Measurements from ENCODE around the gene CACNA1G. TPM values are rescaled to one million over a fixed set of nuclear protein-coding genes. Genes with fewer than 3 reads are reported as not detected.

Gene CACNA1G
- total RNA-seq, 2 experiments from 2014 or later: 0.05 TPM; not detected in 1

GRCh38 chr17:50660887-50661345 lies 100.4 kb downstream of the CACNA1G start:
- POLR2A ChIA-PET: no interaction called here

DNA sequence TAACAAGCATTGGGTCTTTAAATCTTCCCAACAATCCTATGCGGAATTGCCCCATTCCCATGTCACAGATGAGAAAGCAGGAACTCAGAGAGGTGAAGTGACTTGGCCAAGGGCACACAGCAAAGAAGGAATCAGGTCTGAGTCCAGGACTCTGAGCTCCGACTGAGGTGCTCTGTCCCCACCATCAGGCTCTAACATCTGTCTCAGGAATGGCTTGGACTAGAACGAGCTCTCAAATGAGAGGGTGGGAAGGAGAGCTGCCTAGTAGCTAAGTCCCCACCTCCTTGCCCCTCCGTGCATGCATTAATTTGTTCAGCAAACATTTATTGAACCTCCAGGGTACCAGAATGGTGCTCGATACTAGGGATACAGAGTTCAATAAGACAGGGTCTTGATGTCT lies 100.8 kb downstream of the CACNA1G start:
- H3K36me3 Mint-ChIP-seq: no peaks in the 10 kb centered on the region
- no peak for DNase-seq
- no peaks in the 10 kb centered on the region for H3K9me3 Mint-ChIP-seq
- intact Hi-C loops (cut with micrococcal nuclease): no loop called here
- H3K4me1 Mint-ChIP-seq (ENCODE audit: low read depth): peaks cover 14% of the 10 kb centered on the region
- H3K27me3 Mint-ChIP-seq: no peaks in the 10 kb centered on the region
- CTCF ChIA-PET: interaction anchor here (1.1 to 2.0 kb wide), 6 partner anchors 9 to 264 kb away, joined by 3 to 7 read pairs (median 4); partner anchors contain the start of gene LRRC59
- no peak overlapping the region for H3K4me3 Mint-ChIP-seq
- no peak overlapping the region for H3K27ac Mint-ChIP-seq
- POLR2A ChIA-PET: no interaction called here

More at GRCh38 chr17:50660887-50661345, 100.4 kb downstream of the CACNA1G start:
- Mint-ChIP-seq H3K4me1 (ENCODE audit: low read depth) (peaks cover 14% of the 10 kb centered on the region), H3K9me3 (no peaks in the 10 kb centered on the region), H3K4me3 (no peak overlapping the region), H3K27ac (no peak overlapping the region), H3K27me3 (no peaks in the 10 kb centered on the region), H3K36me3 (no peaks in the 10 kb centered on the region)
- intact Hi-C loops (cut with micrococcal nuclease): no loop called here
- no peak for DNase-seq
- CTCF ChIA-PET: interaction anchor here (0.9 to 2.0 kb wide), 5 partner anchors 31 to 264 kb away, joined by 3 to 5 read pairs (median 4); partner anchors contain the start of gene LRRC59

GRCh38 chr17:50661795-50662391 lies 101.4 kb downstream of the CACNA1G start:
- intact Hi-C loops (cut with micrococcal nuclease): no loop called here
- no peaks in the 10 kb centered on the region for H3K27me3 Mint-ChIP-seq
- no peak overlapping the region for H3K4me3 Mint-ChIP-seq
- H3K9me3 Mint-ChIP-seq: no peaks in the 10 kb centered on the region
- no peaks in the 10 kb centered on the region for H3K36me3 Mint-ChIP-seq
- ChIA-PET CTCF (interaction anchor here (0.8 to 2.0 kb wide), 7 partner anchors 10 to 265 kb away, joined by 3 to 7 read pairs (median 3); partner anchors contain the start of gene LRRC59), POLR2A (no interaction called here)
- peaks cover 14% of the 10 kb centered on the region for H3K4me1 Mint-ChIP-seq (ENCODE audit: low read depth)
- peak; percentile 65 for DNase-seq
- H3K27ac Mint-ChIP-seq: peak overlapping the region; percentile 68

DNA sequence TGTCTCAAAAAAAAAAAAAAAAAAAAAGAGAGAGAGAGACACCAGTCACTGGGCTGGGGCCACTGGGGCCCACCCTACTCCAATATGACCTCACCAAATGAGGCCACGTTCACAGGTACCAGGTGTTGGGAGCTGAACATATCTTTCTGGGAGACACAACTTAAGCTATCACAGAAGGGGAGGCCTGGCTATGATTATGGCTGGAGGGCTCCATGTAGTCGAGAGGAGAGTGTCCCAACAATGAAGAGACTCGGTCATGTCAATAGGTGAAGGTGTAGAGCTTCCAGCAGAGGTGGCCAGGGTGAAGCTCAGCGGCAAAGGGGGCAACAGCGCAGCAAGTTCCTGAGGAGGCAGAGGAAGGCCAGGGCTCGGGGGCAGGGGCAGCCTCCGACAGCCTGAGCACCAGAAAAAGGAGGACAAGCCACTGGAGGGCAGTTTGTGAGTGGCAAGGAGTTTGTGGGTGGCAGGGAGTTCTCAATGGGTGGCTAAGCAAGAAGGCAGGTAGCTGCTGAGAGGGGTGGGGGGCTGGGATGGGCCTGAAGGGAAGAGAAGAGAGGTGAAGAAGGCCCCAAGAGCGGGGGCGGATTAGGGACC lies 102.2 kb downstream of the CACNA1G start:
- no peaks in the 10 kb centered on the region for H3K27me3 Mint-ChIP-seq
- H3K9me3 Mint-ChIP-seq: no peaks in the 10 kb centered on the region
- DNase-seq: no peak
- CTCF ChIA-PET: interaction anchor here (0.8 to 2.0 kb wide), 3 partner anchors 32 to 180 kb away, joined by 3 to 7 read pairs (median 5); no protein-coding TSS in a partner anchor
- no peaks in the 10 kb centered on the region for H3K36me3 Mint-ChIP-seq
- POLR2A ChIA-PET: interaction anchor here (0.7 kb wide), 1 partner anchor 104 kb away, joined by 3 read pairs; no protein-coding TSS in a partner anchor
- intact Hi-C loops (cut with micrococcal nuclease): no loop called here
- H3K27ac Mint-ChIP-seq: peak overlapping the region; percentile 38
- peaks cover 14% of the 10 kb centered on the region for H3K4me1 Mint-ChIP-seq (ENCODE audit: low read depth)
- no peak overlapping the region for H3K4me3 Mint-ChIP-seq

GRCh38 chr17:50663812-50664374 lies 103.4 kb downstream of the CACNA1G start:
- H3K27ac Mint-ChIP-seq: no peak overlapping the region
- CTCF ChIA-PET: no interaction called here

GRCh38 chr17:50664788-50665458 lies 104.4 kb downstream of the CACNA1G start:
- Mint-ChIP-seq H3K36me3 (no peaks in the 10 kb centered on the region), H3K27ac (no peak overlapping the region), H3K4me3 (no peak overlapping the region), H3K27me3 (no peaks in the 10 kb centered on the region), H3K4me1 (ENCODE audit: low read depth) (peaks cover 14% of the 10 kb centered on the region), H3K9me3 (no peaks in the 10 kb centered on the region)
- DNase-seq: no peak
- CTCF ChIA-PET: no interaction called here
- POLR2A ChIA-PET: interaction anchor here (0.6 kb wide), 1 partner anchor 398 kb away, joined by 3 read pairs; no protein-coding TSS in a partner anchor
- intact Hi-C loops (cut with micrococcal nuclease): no loop called here

More at GRCh38 chr17:50663812-50664374, 103.4 kb downstream of the CACNA1G start:
- Mint-ChIP-seq H3K36me3 (no peaks in the 10 kb centered on the region), H3K27me3 (no peaks in the 10 kb centered on the region), H3K9me3 (no peaks in the 10 kb centered on the region), H3K4me1 (ENCODE audit: low read depth) (peaks cover 14% of the 10 kb centered on the region), H3K4me3 (no peak overlapping the region)
- POLR2A ChIA-PET: no interaction called here
- intact Hi-C loops (cut with micrococcal nuclease): no loop called here
- no peak for DNase-seq

GRCh38 chr17:50665838-50666237 lies 105.3 kb downstream of the CACNA1G start:
- ChIA-PET POLR2A (no interaction called here), CTCF (no interaction called here)
- DNase-seq: no peak
- Mint-ChIP-seq H3K36me3 (no peaks in the 10 kb centered on the region), H3K4me1 (ENCODE audit: low read depth) (peaks cover 14% of the 10 kb centered on the region), H3K27ac (no peak overlapping the region), H3K27me3 (no peaks in the 10 kb centered on the region), H3K9me3 (no peaks in the 10 kb centered on the region), H3K4me3 (no peak overlapping the region)
- intact Hi-C loops (cut with micrococcal nuclease): no loop called here

GRCh38 chr17:50666316-50666715 lies 105.8 kb downstream of the CACNA1G start:
- H3K4me3 Mint-ChIP-seq: no peak overlapping the region
- intact Hi-C loops (cut with micrococcal nuclease): no loop called here
- DNase-seq: no peak
- peaks cover 10% of the 10 kb centered on the region for H3K4me1 Mint-ChIP-seq (ENCODE audit: low read depth)
- H3K9me3 Mint-ChIP-seq: no peaks in the 10 kb centered on the region
- H3K36me3 Mint-ChIP-seq: no peaks in the 10 kb centered on the region
- no peaks in the 10 kb centered on the region for H3K27me3 Mint-ChIP-seq
- POLR2A ChIA-PET: no interaction called here
- no peak overlapping the region for H3K27ac Mint-ChIP-seq
- CTCF ChIA-PET: no interaction called here

- DNase-seq: no peak
- Mint-ChIP-seq H3K27ac (no peak overlapping the region), H3K4me3 (no peak overlapping the region), H3K36me3 (no peaks in the 10 kb centered on the region), H3K9me3 (no peaks in the 10 kb centered on the region), H3K27me3 (no peaks in the 10 kb centered on the region), H3K4me1 (ENCODE audit: low read depth) (no peaks in the 10 kb centered on the region)
- POLR2A ChIA-PET: no interaction called here
- CTCF ChIA-PET: no interaction called here
- intact Hi-C loops (cut with micrococcal nuclease): no loop called here
Observed at GRCh38 chr17:50667259-50668024, 106.9 kb downstream of the CACNA1G start.

DNA sequence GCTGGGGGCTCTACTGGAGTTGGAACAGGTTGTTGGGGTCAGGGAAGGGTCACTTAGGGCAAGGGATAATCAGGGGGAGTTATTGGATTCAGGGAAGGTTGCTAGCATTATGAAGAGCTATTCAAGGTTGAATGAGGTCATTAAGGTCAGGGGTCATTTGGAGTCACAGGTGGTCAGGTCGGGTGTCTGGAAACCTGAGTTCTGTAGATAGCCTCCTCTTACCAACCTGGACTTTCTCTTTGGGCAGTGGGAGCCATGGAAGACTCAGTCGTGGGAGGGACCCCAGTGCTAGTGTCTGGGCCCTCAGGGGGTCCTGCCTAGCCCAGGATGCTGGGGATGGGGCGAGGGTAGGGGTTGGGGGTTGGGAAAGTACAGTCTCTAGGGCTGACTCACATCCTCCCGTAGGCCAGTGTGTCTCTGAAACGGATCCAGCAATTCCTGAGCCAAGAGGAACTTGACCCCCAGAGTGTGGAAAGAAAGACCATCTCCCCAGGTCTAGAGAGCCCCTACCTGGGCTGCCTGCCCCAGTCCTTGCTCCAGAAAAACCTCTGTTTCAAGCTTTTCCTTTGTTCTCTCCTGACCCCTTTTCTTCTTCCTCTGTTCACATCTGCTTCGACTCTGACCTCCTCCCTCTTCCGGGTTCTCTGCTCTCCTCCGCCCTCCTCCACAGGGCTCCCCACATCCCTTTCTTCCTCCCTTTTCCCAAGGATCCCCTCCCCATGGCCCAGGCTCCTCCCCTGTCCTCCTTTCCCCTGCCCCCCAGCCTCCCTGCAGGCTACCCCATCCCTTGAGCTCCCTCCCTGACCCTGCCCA lies 107.7 kb downstream of the CACNA1G start:
- no peaks in the 10 kb centered on the region for H3K9me3 Mint-ChIP-seq
- no peaks in the 10 kb centered on the region for H3K36me3 Mint-ChIP-seq
- no peaks in the 10 kb centered on the region for H3K4me1 Mint-ChIP-seq (ENCODE audit: low read depth)
- intact Hi-C loops (cut with micrococcal nuclease): no loop called here
- H3K4me3 Mint-ChIP-seq: no peak overlapping the region
- no peak overlapping the region for H3K27ac Mint-ChIP-seq
- DNase-seq: no peak
- ChIA-PET POLR2A (no interaction called here), CTCF (no interaction called here)
- no peaks in the 10 kb centered on the region for H3K27me3 Mint-ChIP-seq

- Mint-ChIP-seq H3K27me3 (no peaks in the 10 kb centered on the region), H3K27ac (no peak overlapping the region), H3K36me3 (no peaks in the 10 kb centered on the region), H3K4me1 (ENCODE audit: low read depth) (no peaks in the 10 kb centered on the region), H3K9me3 (no peaks in the 10 kb centered on the region), H3K4me3 (no peak overlapping the region)
- DNase-seq: no peak
- ChIA-PET POLR2A (no interaction called here), CTCF (interaction anchor here (1.5 kb wide), 1 partner anchor 38 kb away, joined by 3 read pairs; no protein-coding TSS in a partner anchor)
- intact Hi-C loops (cut with micrococcal nuclease): no loop called here
Observed at GRCh38 chr17:50668838-50669581, 108.5 kb downstream of the CACNA1G start.

All from activated CD4-positive, alpha-beta memory T cell treated with anti-CD3 and anti-CD28 coated beads for 36 hours (primary cell).